PC-9 (cell line): ENCODE measurements around the gene KMT2A. TPM values are rescaled to one million over a fixed set of nuclear protein-coding genes. Genes with fewer than 3 reads are reported as not detected.

Experiments used
- BruUV-seq: library from RNA; stranded (reverse); fragments of 400-500 nt; replicated peaks from 2 replicates; lab custom pipeline; 2021; lab: Mats Ljungman, UMichigan
- CTCF ChIA-PET: fragments of 300-600 bp; sonication (Branson Sonifier 250); formaldehyde crosslinking; loops from one replicate; lab custom pipeline; 2022; ENCODE audit warnings: antibody characterized with exemption; lab: Charles Lee
- POLR2A ChIA-PET: fragments of 300-600 bp; sonication (Branson Sonifier 250); formaldehyde crosslinking; loops from one replicate; lab custom pipeline; 2022; ENCODE audit warnings: antibody characterized with exemption; ENCODE audit not compliant: unreplicated experiment; lab: Charles Lee
- DNase-seq, 2 experiments: peaks; one replicate each; pipeline versions ENCODE4 v3.0.0 to v3.0.0-alpha.2; 2015 to 2022; ENCODE audit warnings: mixed read lengths in 1 of 2
- H2AFZ ChIP-seq: fragments of 200-600 bp; sonication (generic); 2 replicates; pipeline ENCODE4 v1.8.1; 2017; ENCODE audit warnings: antibody characterized with exemption
- H3F3A ChIP-seq: fragments of 200-600 bp; sonication (generic); 2 replicates; pipeline ENCODE4 v1.8.1; 2017; ENCODE audit warnings: antibody characterized with exemption, mild to moderate bottlenecking, low read depth; ENCODE audit not compliant: insufficient read depth
- H3K27ac ChIP-seq: fragments of 200-600 bp; sonication (generic); 2 replicates; pipeline ENCODE4 v1.6.1; 2016; ENCODE audit warnings: mixed run types
- H3K27me3 ChIP-seq: fragments of 200-600 bp; sonication (generic); 2 replicates; pipeline ENCODE4 v1.6.1; 2016; ENCODE audit warnings: low read depth, mixed run types; ENCODE audit not compliant: insufficient read depth
- H3K36me3 ChIP-seq: fragments of 200-600 bp; sonication (generic); 2 replicates; pipeline ENCODE4 v1.6.1; 2016; ENCODE audit warnings: low read depth, mixed run types
- H3K4me1 ChIP-seq: fragments of 200-600 bp; sonication (generic); replicated peaks from 2 replicates; pipeline ENCODE4 v1.6.1; 2016; ENCODE audit warnings: mixed run types; ENCODE audit not compliant: insufficient read depth
- H3K4me2 ChIP-seq: fragments of 200-600 bp; sonication (generic); 2 replicates; pipeline ENCODE4 v1.6.1; 2017; ENCODE audit warnings: mixed run types
- H3K4me3 ChIP-seq: fragments of 200-600 bp; sonication (generic); 2 replicates; pipeline ENCODE4 v1.6.1; 2016; ENCODE audit warnings: mixed run types
- H3K79me2 ChIP-seq: fragments of 200-600 bp; sonication (generic); 2 replicates; pipeline ENCODE4 v1.6.1; 2017; ENCODE audit warnings: low read depth, mixed run types
- H3K9me2 ChIP-seq: fragments of 200-600 bp; sonication (generic); 2 replicates; pipeline ENCODE4 v1.8.1; 2017; ENCODE audit warnings: mild to moderate bottlenecking; ENCODE audit not compliant: insufficient read depth
- H3K9me3 ChIP-seq: fragments of 200-600 bp; sonication (generic); 2 replicates; pipeline ENCODE4 v1.8.1; 2016; ENCODE audit warnings: low read depth; ENCODE audit not compliant: insufficient read depth
- H4K20me1 ChIP-seq: fragments of 200-600 bp; sonication (generic); 2 replicates; pipeline ENCODE4 v1.8.1; 2017; ENCODE audit not compliant: insufficient read depth
- CTCF ChIP-seq: fragments of 200-600 bp; sonication (generic); conservative IDR thresholded peaks from 2 replicates; pipeline ENCODE4 v1.6.1; 2017; ENCODE audit warnings: mixed run types, antibody characterized with exemption, mild to moderate bottlenecking, moderate library complexity
- EZH2 ChIP-seq: fragments of 200-600 bp; sonication (generic); IDR thresholded peaks from 2 replicates; pipeline ENCODE4 v1.8.0; 2017; ENCODE audit warnings: antibody characterized with exemption, low read depth
- intact Hi-C: fragments of 100-400 bp; cut with micrococcal nuclease; formaldehyde crosslinking; loops from one replicate; pipeline ENCODE4 v1.10.0; 2022; ENCODE audit not compliant: unreplicated experiment
- total RNA-seq: library from RNA; stranded (reverse); gene quantifications from 2 replicates; pipeline ENCODE4 v1.2.3, GENCODE V29; 2021

KMT2A gene
- total RNA-seq, 1 experiment from 2014 or later, result 80.3 TPM

GRCh38 chr11:118406599-118407166 is 29.6 kb upstream of the KMT2A start:
- Histone ChIP-seq H2AFZ (no peak overlapping the region), H4K20me1 (peaks cover 46% of the 10 kb centered on the region), H3K9me2 (no peaks in the 10 kb centered on the region), H3K27me3 (no peaks in the 10 kb centered on the region), H3K27ac (no peak overlapping the region), H3F3A (peaks cover 18% of the 10 kb centered on the region; the same call in 1 of the 2 replicates), H3K79me2 (peaks cover 57% of the 10 kb centered on the region), H3K36me3 (peaks cover 25% of the 10 kb centered on the region), H3K4me3 (no peak overlapping the region), H3K4me2 (no peak overlapping the region), H3K9me3 (no peaks in the 10 kb centered on the region), H3K4me1 (peaks cover 14% of the 10 kb centered on the region)
- ChIA-PET CTCF (no interaction called here), POLR2A (no interaction called here)
- intact Hi-C loops, result no loop called here
- BruUV-seq, result no TSS peak
- no peak for TF ChIP-seq CTCF
- DNase-seq, result no peak

GRCh38 chr11:118410055-118410745 is 26.1 kb upstream of the KMT2A start:
- intact Hi-C loops, result no loop called here
- POLR2A ChIA-PET, result interaction anchor here (0.7 kb wide), 1 partner anchor 112 kb away, joined by 4 read pairs; no protein-coding TSS in a partner anchor
- Histone ChIP-seq H3F3A (peaks cover 27% of the 10 kb centered on the region), H3K9me3 (no peaks in the 10 kb centered on the region), H3K27me3 (no peaks in the 10 kb centered on the region), H3K4me1 (peaks cover 2% of the 10 kb centered on the region), H3K9me2 (no peaks in the 10 kb centered on the region), H3K4me2 (no peak overlapping the region), H3K79me2 (peaks cover 22% of the 10 kb centered on the region), H4K20me1 (peaks cover 19% of the 10 kb centered on the region; the same call in 1 of the 2 replicates), H3K36me3 (peaks cover 25% of the 10 kb centered on the region), H3K27ac (no peak overlapping the region), H2AFZ (no peak overlapping the region), H3K4me3 (no peak overlapping the region)
- DNase-seq, result no peak
- TF ChIP-seq CTCF, result no peak
- TF ChIP-seq EZH2, result no peak
- BruUV-seq, result no TSS peak
- CTCF ChIA-PET, result no interaction called here

GRCh38 chr11:118411530-118411929 is 24.8 kb upstream of the KMT2A start:
- Histone ChIP-seq H3K79me2 (peaks cover 9% of the 10 kb centered on the region), H3K4me1 (peaks cover 15% of the 10 kb centered on the region), H3K9me2 (no peaks in the 10 kb centered on the region), H3F3A (peaks cover 40% of the 10 kb centered on the region), H3K27ac (no peak overlapping the region), H3K27me3 (no peaks in the 10 kb centered on the region), H2AFZ (no peak overlapping the region), H4K20me1 (0 out of 2 replicates have a peak, but pooled peaks cover 11% of the 10 kb centered on the region), H3K36me3 (peaks cover 22% of the 10 kb centered on the region), H3K4me2 (no peak overlapping the region), H3K9me3 (no peaks in the 10 kb centered on the region), H3K4me3 (no peak overlapping the region)
- POLR2A ChIA-PET, result no interaction called here
- CTCF ChIA-PET, result interaction anchor here (0.6 kb wide), 1 partner anchor 1082 kb away, joined by 3 read pairs; no protein-coding TSS in a partner anchor
- no peak for TF ChIP-seq EZH2
- no peak for TF ChIP-seq CTCF
- DNase-seq, result no peak
- intact Hi-C loops, result no loop called here
- no TSS peak for BruUV-seq
